ENCODE data around the gene WNK4.

DNA sequence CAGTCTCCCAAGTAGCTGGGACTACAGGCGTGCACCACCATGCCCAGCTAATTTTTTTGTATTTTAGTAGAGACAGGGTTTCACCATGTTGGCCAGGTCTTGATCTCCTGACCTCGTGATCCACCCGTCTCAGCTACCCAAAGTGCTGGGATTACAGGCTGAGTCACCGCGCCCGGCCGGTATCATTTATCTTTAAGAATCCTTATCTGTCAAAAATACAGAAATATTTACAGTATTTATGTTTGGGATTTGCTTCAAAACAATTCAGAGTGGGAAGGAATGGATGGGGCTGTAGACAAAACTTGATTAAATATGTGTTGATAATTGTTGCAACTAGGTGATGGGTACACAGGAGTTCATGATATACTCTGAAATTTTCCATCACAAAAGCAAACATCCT lies 40.8 kb downstream of the WNK4 start:
- TF ChIP-seq, protein P1, sequence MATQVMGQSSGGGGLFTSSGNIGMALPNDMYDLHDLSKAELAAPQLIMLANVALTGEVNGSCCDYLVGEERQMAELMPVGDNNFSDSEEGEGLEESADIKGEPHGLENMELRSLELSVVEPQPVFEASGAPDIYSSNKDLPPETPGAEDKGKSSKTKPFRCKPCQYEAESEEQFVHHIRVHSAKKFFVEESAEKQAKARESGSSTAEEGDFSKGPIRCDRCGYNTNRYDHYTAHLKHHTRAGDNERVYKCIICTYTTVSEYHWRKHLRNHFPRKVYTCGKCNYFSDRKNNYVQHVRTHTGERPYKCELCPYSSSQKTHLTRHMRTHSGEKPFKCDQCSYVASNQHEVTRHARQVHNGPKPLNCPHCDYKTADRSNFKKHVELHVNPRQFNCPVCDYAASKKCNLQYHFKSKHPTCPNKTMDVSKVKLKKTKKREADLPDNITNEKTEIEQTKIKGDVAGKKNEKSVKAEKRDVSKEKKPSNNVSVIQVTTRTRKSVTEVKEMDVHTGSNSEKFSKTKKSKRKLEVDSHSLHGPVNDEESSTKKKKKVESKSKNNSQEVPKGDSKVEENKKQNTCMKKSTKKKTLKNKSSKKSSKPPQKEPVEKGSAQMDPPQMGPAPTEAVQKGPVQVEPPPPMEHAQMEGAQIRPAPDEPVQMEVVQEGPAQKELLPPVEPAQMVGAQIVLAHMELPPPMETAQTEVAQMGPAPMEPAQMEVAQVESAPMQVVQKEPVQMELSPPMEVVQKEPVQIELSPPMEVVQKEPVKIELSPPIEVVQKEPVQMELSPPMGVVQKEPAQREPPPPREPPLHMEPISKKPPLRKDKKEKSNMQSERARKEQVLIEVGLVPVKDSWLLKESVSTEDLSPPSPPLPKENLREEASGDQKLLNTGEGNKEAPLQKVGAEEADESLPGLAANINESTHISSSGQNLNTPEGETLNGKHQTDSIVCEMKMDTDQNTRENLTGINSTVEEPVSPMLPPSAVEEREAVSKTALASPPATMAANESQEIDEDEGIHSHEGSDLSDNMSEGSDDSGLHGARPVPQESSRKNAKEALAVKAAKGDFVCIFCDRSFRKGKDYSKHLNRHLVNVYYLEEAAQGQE (IDR thresholded peaks at IDR 0.05; ENCODE audit: insufficient read depth in 1 of 2, low read depth in 2 of 2, low read length in 2 of 2): no peak
- TF ChIP-seq POLR2AphosphoS5 (IDR thresholded peaks at IDR 0.05; ENCODE audit: low read depth, low read length) (no peak), TAF1 (IDR thresholded peaks at IDR 0.05; ENCODE audit: borderline replicate concordance, insufficient read depth, low read length) (no peak), FOXP2 (optimal IDR thresholded peaks at IDR 0.05; ENCODE audit: borderline replicate concordance, extremely low read depth, extremely low read length, insufficient read depth) (no peak), SIN3A (IDR thresholded peaks at IDR 0.05; ENCODE audit: borderline replicate concordance, insufficient read depth, low read length) (no peak)

All from PFSK-1 (cell line).